Measurements from ENCODE around the gene SAMD4A.
"Not testable (repeated sequence)": the region's sequence is repeated elsewhere in the genome, so short reads cannot be mapped to it uniquely, and the experiment has no call there.

SAMD4A gene

GRCh38 chr14:54610051-54610977, 43.4 kb downstream of the SAMD4A start:
- TF ChIP-seq CTCF (conservative IDR thresholded peaks at IDR 0.05): no peak
- no peak overlapping the region for H3K27ac ChIP-seq

- H3K27ac ChIP-seq: no peak overlapping the region
- TF ChIP-seq CTCF (conservative IDR thresholded peaks at IDR 0.05): no peak
These were observed 47.4 kb downstream of the SAMD4A start for GRCh38 chr14:54614296-54614695.

- H3K27ac ChIP-seq: no peak overlapping the region
- no peak for TF ChIP-seq CTCF (conservative IDR thresholded peaks at IDR 0.05)
These were observed 50.5 kb downstream of the SAMD4A start for GRCh38 chr14:54617467-54617866.

GRCh38 chr14:54621686-54622085, 54.8 kb downstream of the SAMD4A start:
- no peak for TF ChIP-seq CTCF (conservative IDR thresholded peaks at IDR 0.05)
- H3K27ac ChIP-seq: no peak overlapping the region

GRCh38 chr14:54622192-54622958, 55.4 kb downstream of the SAMD4A start:
- H3K27ac ChIP-seq: no peak overlapping the region
- no peak for TF ChIP-seq CTCF (conservative IDR thresholded peaks at IDR 0.05)

- H3K27ac ChIP-seq: no peak overlapping the region
- no peak for TF ChIP-seq CTCF (conservative IDR thresholded peaks at IDR 0.05)
These were observed 56.5 kb downstream of the SAMD4A start for GRCh38 chr14:54623279-54624004.

GRCh38 chr14:54624005-54624358, 57.1 kb downstream of the SAMD4A start:
- H3K27ac ChIP-seq: not testable (repeated sequence)

All from VCaP (cell line).